MM.1S (cell line): ENCODE data around the gene DMRTA1.

Source experiments
- CTCF ChIP-seq: fragments of 300-600 bp; sonication (generic); IDR thresholded peaks from 2 replicates; pipeline ENCODE4 v1.5.1; 2016; ENCODE audit warnings: antibody characterized with exemption, low read length, mixed read lengths
- EZH2 ChIP-seq: fragments of 300-600 bp; sonication (generic); optimal IDR thresholded peaks from 2 replicates; pipeline ENCODE3; 2017; ENCODE audit warnings: low read depth, mild to moderate bottlenecking, antibody characterized with exemption, low read length, mixed read lengths
- EZH2phosphoT487 ChIP-seq: fragments of 300-600 bp; sonication (generic); IDR thresholded peaks from 2 replicates; pipeline ENCODE4 v1.6.1; 2018; ENCODE audit warnings: antibody characterized with exemption, low read length

DNA sequence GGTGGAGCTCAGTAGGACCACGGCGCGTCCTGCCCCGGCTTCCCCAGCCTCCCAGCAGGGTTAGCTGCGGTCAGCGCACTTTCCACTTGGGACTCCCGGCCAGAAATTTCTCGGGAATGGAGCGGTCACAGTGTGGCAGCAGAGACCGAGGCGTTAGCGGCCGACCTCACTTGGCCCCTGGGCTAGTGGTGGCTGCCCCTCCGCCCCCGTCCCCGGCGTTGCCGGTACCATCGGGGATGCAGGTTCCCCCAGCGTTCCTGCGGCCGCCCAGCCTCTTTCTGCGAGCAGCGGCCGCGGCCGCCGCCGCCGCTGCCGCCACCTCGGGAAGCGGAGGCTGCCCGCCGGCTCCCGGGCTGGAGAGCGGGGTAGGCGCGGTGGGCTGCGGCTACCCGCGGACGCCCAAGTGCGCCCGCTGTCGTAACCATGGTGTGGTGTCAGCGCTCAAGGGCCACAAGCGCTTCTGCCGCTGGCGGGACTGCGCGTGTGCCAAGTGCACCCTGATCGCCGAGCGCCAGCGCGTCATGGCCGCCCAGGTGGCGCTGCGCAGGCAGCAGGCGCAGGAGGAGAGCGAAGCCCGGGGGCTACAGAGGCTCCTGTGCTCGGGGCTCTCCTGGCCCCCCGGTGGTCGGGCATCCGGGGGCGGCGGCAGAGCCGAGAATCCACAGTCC lies 460 bp downstream of the DMRTA1 start:
- TF ChIP-seq CTCF: peak; percentile 29
- TF ChIP-seq EZH2: no peak
- no peak for TF ChIP-seq EZH2phosphoT487
